Activated CD8-positive, alpha-beta memory T cell treated with anti-CD3 and anti-CD28 coated beads, Interleukin-2, amount 50 U/mL, for 24 hours (primary cell): ENCODE results near the gene CCPG1.
"Not testable (repeated sequence)": the region's sequence is repeated elsewhere in the genome, so short reads cannot be mapped to it uniquely, and the experiment has no call there.

Experiments
- DNase-seq: peaks from one replicate; pipeline ENCODE4 v3.0.0-alpha.2; 2020; ENCODE audit errors: extremely low read depth

CCPG1 gene

GRCh38 chr15:55408012-55408928 is at the start of gene CCPG1, which contains the start of gene PIERCE2:
Gene CCPG1 (minus strand): TSS chr15:55408359. CDS start chr15:55389424, 18,935 bp downstream.
Gene PIERCE2 (plus strand): TSS chr15:55408495. CDS start chr15:55408769, 274 bp downstream.
- peak; percentile 66 for DNase-seq

GRCh38 chr15:55457401-55458022 is 49.4 kb upstream of the CCPG1 start:
- no peak for DNase-seq

GRCh38 chr15:55447030-55447394 is 38.9 kb upstream of the CCPG1 start:
- DNase-seq = not testable (repeated sequence)

GRCh38 chr15:55446379-55447029 is 38.3 kb upstream of the CCPG1 start:
- not testable (repeated sequence) for DNase-seq

- DNase-seq = not testable (repeated sequence)
These were observed 37.8 kb upstream of the CCPG1 start for GRCh38 chr15:55445936-55446335.

GRCh38 chr15:55443141-55443540 is 35.0 kb upstream of the CCPG1 start:
- DNase-seq = not testable (repeated sequence)

- DNase-seq = no peak
These were observed 27.0 kb upstream of the CCPG1 start for GRCh38 chr15:55434989-55435825.

- DNase-seq = no peak
These were observed 13.9 kb upstream of the CCPG1 start for GRCh38 chr15:55422089-55422488.

GRCh38 chr15:55420171-55420866 is 12.2 kb upstream of the CCPG1 start:
- DNase-seq = no peak

- DNase-seq = not testable (repeated sequence)
These were observed 9.5 kb upstream of the CCPG1 start for GRCh38 chr15:55417678-55418077.

GRCh38 chr15:55408976-55409375 is 817 bp upstream of the CCPG1 start:
- not testable (repeated sequence) for DNase-seq

- DNase-seq = no peak
These were observed 604 bp downstream of the CCPG1 start for GRCh38 chr15:55407498-55408011.

GRCh38 chr15:55403531-55403930 is 4.6 kb downstream of the CCPG1 start:
- no peak for DNase-seq

- no peak for DNase-seq
These were observed 5.5 kb downstream of the CCPG1 start for GRCh38 chr15:55402707-55403106.

- no peak for DNase-seq
These were observed 6.3 kb downstream of the CCPG1 start for GRCh38 chr15:55401786-55402246.

- DNase-seq = not testable (repeated sequence)
These were observed 8.1 kb downstream of the CCPG1 start for GRCh38 chr15:55400050-55400449.

- no peak for DNase-seq
These were observed 9.9 kb downstream of the CCPG1 start for GRCh38 chr15:55398243-55398642.

GRCh38 chr15:55394694-55395093 is 13.5 kb downstream of the CCPG1 start:
- DNase-seq = no peak

- no peak for DNase-seq
These were observed 18.9 kb downstream of the CCPG1 start for GRCh38 chr15:55389264-55389607.

- DNase-seq = no peak
These were observed 21.1 kb downstream of the CCPG1 start for GRCh38 chr15:55387027-55387426.

- no peak for DNase-seq
These were observed 24.5 kb downstream of the CCPG1 start for GRCh38 chr15:55383687-55384086.
